Activated naive CD4-positive, alpha-beta T cell treated with anti-CD3 and anti-CD28 coated beads, Interleukin-2, amount 10 ng/mL, durations not matched to agents 7 days and 5 days (primary cell): ENCODE measurements around the gene CELSR2.
"Not testable (repeated sequence)": the region's sequence is repeated elsewhere in the genome, so short reads cannot be mapped to it uniquely, and the experiment has no call there.

Experiments
- CTCF ChIA-PET: fragments of 350-600 bp; sonication (Branson Sonifier 250); formaldehyde crosslinking; loops from one replicate; lab custom pipeline; 2021; ENCODE audit warnings: antibody characterized with exemption; lab: Charles Lee
- DNase-seq: peaks from one replicate; pipeline ENCODE4 v3.0.0-alpha.2; 2020
- H3K27ac Mint-ChIP-seq: one replicate; pipeline ENCODE4 v1.8.0; 2021; ENCODE audit warnings: mild to moderate bottlenecking, moderate library complexity, mixed read lengths
- H3K27me3 Mint-ChIP-seq: one replicate; pipeline ENCODE4 v1.8.0; 2021; ENCODE audit warnings: mild to moderate bottlenecking, mixed read lengths
- H3K36me3 Mint-ChIP-seq: one replicate; pipeline ENCODE4 v1.8.0; 2021; ENCODE audit warnings: mixed read lengths
- H3K4me1 Mint-ChIP-seq: one replicate; pipeline ENCODE4 v1.8.0; 2021; ENCODE audit warnings: mixed read lengths
- H3K4me3 Mint-ChIP-seq: one replicate; pipeline ENCODE4 v1.8.0; 2021; ENCODE audit warnings: mild to moderate bottlenecking, moderate library complexity, mixed read lengths
- H3K9me3 Mint-ChIP-seq: one replicate; pipeline ENCODE4 v1.8.0; 2021; ENCODE audit warnings: mixed read lengths

Gene CELSR2

GRCh38 chr1:109292364-109292763 is 43.0 kb downstream of the CELSR2 start:
- DNase-seq, result no peak
- no peak overlapping the region for H3K27ac Mint-ChIP-seq
- H3K4me3 Mint-ChIP-seq, result no peak overlapping the region
- CTCF ChIA-PET, result interaction anchor here (0.6 to 1.9 kb wide), 4 partner anchors 9 to 1048 kb away, joined by 3 to 8 read pairs (median 3); partner anchors contain the start of gene PSRC1
- H3K9me3 Mint-ChIP-seq, result no peaks in the 10 kb centered on the region
- peaks cover 60% of the 10 kb centered on the region for H3K27me3 Mint-ChIP-seq
- no peaks in the 10 kb centered on the region for H3K4me1 Mint-ChIP-seq
- H3K36me3 Mint-ChIP-seq, result no peaks in the 10 kb centered on the region

GRCh38 chr1:109293026-109293425 is 43.7 kb downstream of the CELSR2 start:
- no peaks in the 10 kb centered on the region for H3K9me3 Mint-ChIP-seq
- H3K27ac Mint-ChIP-seq, result no peak overlapping the region
- CTCF ChIA-PET, result interaction anchor here (0.6 to 1.9 kb wide), 4 partner anchors 10 to 1047 kb away, joined by 3 to 8 read pairs (median 3); partner anchors contain the start of gene PSRC1
- peaks cover 62% of the 10 kb centered on the region for H3K27me3 Mint-ChIP-seq
- H3K4me1 Mint-ChIP-seq, result no peaks in the 10 kb centered on the region
- H3K4me3 Mint-ChIP-seq, result no peak overlapping the region
- DNase-seq, result no peak
- no peaks in the 10 kb centered on the region for H3K36me3 Mint-ChIP-seq

- Mint-ChIP-seq H3K4me3 (no peak overlapping the region), H3K9me3 (no peaks in the 10 kb centered on the region), H3K27me3 (peaks cover 67% of the 10 kb centered on the region), H3K36me3 (no peaks in the 10 kb centered on the region), H3K27ac (no peak overlapping the region), H3K4me1 (no peaks in the 10 kb centered on the region)
- CTCF ChIA-PET, result no interaction called here
- DNase-seq, result no peak
Measured at GRCh38 chr1:109294481-109294880, 45.1 kb downstream of the CELSR2 start.

GRCh38 chr1:109295712-109296415 is 46.5 kb downstream of the CELSR2 start:
- Mint-ChIP-seq H3K4me1 (no peaks in the 10 kb centered on the region), H3K27ac (no peak overlapping the region), H3K36me3 (no peaks in the 10 kb centered on the region), H3K9me3 (no peaks in the 10 kb centered on the region), H3K27me3 (peaks cover 80% of the 10 kb centered on the region), H3K4me3 (no peak overlapping the region)
- CTCF ChIA-PET, result interaction anchor here (1.2 to 1.7 kb wide), 3 partner anchors 101 to 237 kb away, joined by 3 to 8 read pairs (median 4); no protein-coding TSS in a partner anchor
- no peak for DNase-seq

- Mint-ChIP-seq H3K9me3 (no peaks in the 10 kb centered on the region), H3K36me3 (no peaks in the 10 kb centered on the region)
Measured at GRCh38 chr1:109296782-109297181, 47.4 kb downstream of the CELSR2 start.

GRCh38 chr1:109298666-109299557 is 49.6 kb downstream of the CELSR2 start:
- Mint-ChIP-seq H3K9me3 (no peaks in the 10 kb centered on the region), H3K4me3 (no peak overlapping the region), H3K27me3 (peaks cover 60% of the 10 kb centered on the region), H3K36me3 (no peaks in the 10 kb centered on the region), H3K27ac (no peak overlapping the region), H3K4me1 (no peaks in the 10 kb centered on the region)
- DNase-seq, result no peak
- CTCF ChIA-PET, result interaction anchor here (2.0 kb wide), 1 partner anchor 100 kb away, joined by 4 read pairs; no protein-coding TSS in a partner anchor

More at GRCh38 chr1:109296782-109297181, 47.4 kb downstream of the CELSR2 start:
- CTCF ChIA-PET, result interaction anchor here (1.2 to 1.7 kb wide), 3 partner anchors 100 to 236 kb away, joined by 3 to 8 read pairs (median 4); no protein-coding TSS in a partner anchor
- Mint-ChIP-seq H3K27me3 (peaks cover 81% of the 10 kb centered on the region), H3K27ac (no peak overlapping the region), H3K4me1 (no peaks in the 10 kb centered on the region), H3K4me3 (no peak overlapping the region)
- DNase-seq, result no peak

- Mint-ChIP-seq H3K9me3 (no peaks in the 10 kb centered on the region), H3K36me3 (no peaks in the 10 kb centered on the region), H3K4me1 (no peaks in the 10 kb centered on the region), H3K27me3 (peaks cover 57% of the 10 kb centered on the region), H3K4me3 (no peak overlapping the region), H3K27ac (no peak overlapping the region)
- CTCF ChIA-PET, result interaction anchor here (2.0 kb wide), 1 partner anchor 99 kb away, joined by 4 read pairs; no protein-coding TSS in a partner anchor
- DNase-seq, result no peak
Measured at GRCh38 chr1:109299558-109300343, 50.4 kb downstream of the CELSR2 start.

- H3K27ac Mint-ChIP-seq, result no peak overlapping the region
- no peak overlapping the region for H3K4me3 Mint-ChIP-seq
- no peaks in the 10 kb centered on the region for H3K36me3 Mint-ChIP-seq
- H3K9me3 Mint-ChIP-seq, result no peaks in the 10 kb centered on the region
- no peak for DNase-seq
- CTCF ChIA-PET, result interaction anchor here (1.0 to 2.0 kb wide), 2 partner anchors 36 to 98 kb away, joined by 3 to 4 read pairs; no protein-coding TSS in a partner anchor
- H3K4me1 Mint-ChIP-seq, result no peaks in the 10 kb centered on the region
- H3K27me3 Mint-ChIP-seq, result peaks cover 51% of the 10 kb centered on the region
Measured at GRCh38 chr1:109300650-109301151, 51.4 kb downstream of the CELSR2 start.

- Mint-ChIP-seq H3K4me1 (no peaks in the 10 kb centered on the region), H3K27me3 (peaks cover 46% of the 10 kb centered on the region), H3K27ac (no peak overlapping the region), H3K4me3 (no peak overlapping the region), H3K9me3 (no peaks in the 10 kb centered on the region), H3K36me3 (no peaks in the 10 kb centered on the region)
- CTCF ChIA-PET, result no interaction called here
- no peak for DNase-seq
Measured at GRCh38 chr1:109301874-109302273, 52.5 kb downstream of the CELSR2 start.

- Mint-ChIP-seq H3K9me3 (no peaks in the 10 kb centered on the region), H3K27ac (no peak overlapping the region), H3K4me3 (no peak overlapping the region), H3K36me3 (no peaks in the 10 kb centered on the region), H3K4me1 (no peaks in the 10 kb centered on the region), H3K27me3 (peaks cover 39% of the 10 kb centered on the region)
- CTCF ChIA-PET, result no interaction called here
- no peak for DNase-seq
Measured at GRCh38 chr1:109304226-109304920, 55.0 kb downstream of the CELSR2 start.

- H3K4me1 Mint-ChIP-seq, H3K4me3 Mint-ChIP-seq, CTCF ChIA-PET, H3K27ac Mint-ChIP-seq, H3K36me3 Mint-ChIP-seq, DNase-seq, H3K9me3 Mint-ChIP-seq: not testable (repeated sequence)
- H3K27me3 Mint-ChIP-seq, result peaks cover 32% of the 10 kb centered on the region
Measured at GRCh38 chr1:109305991-109306390, 56.7 kb downstream of the CELSR2 start.

- no peak within 1 kb of the TSS for H3K27ac Mint-ChIP-seq
- no peak within 1 kb of the TSS for H3K4me3 Mint-ChIP-seq
- peaks cover 33% of the 10 kb centered on the region for H3K27me3 Mint-ChIP-seq
- no peak for DNase-seq
- H3K4me1 Mint-ChIP-seq, result no peaks in the 10 kb centered on the region
- no peaks in the 10 kb centered on the region for H3K36me3 Mint-ChIP-seq
- no peaks in the 10 kb centered on the region for H3K9me3 Mint-ChIP-seq
- CTCF ChIA-PET, result interaction anchor here (1.1 kb wide), 1 partner anchor 92 kb away, joined by 5 read pairs; no protein-coding TSS in a partner anchor
Measured at GRCh38 chr1:109306832-109307273, 57.5 kb downstream of the CELSR2 start, which contains the start of gene MYBPHL. TSS of gene MYBPHL (minus strand) at chr1:109307011. CDS start at chr1:109306991, 20 bp downstream.
